PC-3 (cell line): Measurements from ENCODE around the gene LIMS1. TPM values are rescaled to one million over a fixed set of nuclear protein-coding genes. Genes with fewer than 3 reads are reported as not detected.

Experiments
- ATAC-seq: fragments of 200-7000 bp; cut with Tn5 transposase; 2 replicates; pipeline ENCODE4 v1.9.1; 2020; ENCODE audit warnings: mild to moderate bottlenecking, moderate library complexity
- BruUV-seq: library from RNA; stranded (reverse); fragments of 400-500 nt; replicated peaks from 2 replicates; lab custom pipeline; 2021; lab: Mats Ljungman, UMichigan
- CTCF ChIA-PET: fragments of 300-600 bp; sonication (Branson Sonifier 250); formaldehyde crosslinking; loops from one replicate; lab custom pipeline; 2022; ENCODE audit warnings: antibody characterized with exemption; lab: Charles Lee
- POLR2A ChIA-PET: fragments of 300-600 bp; sonication (Branson Sonifier 250); formaldehyde crosslinking; loops from one replicate; lab custom pipeline; 2022; ENCODE audit warnings: antibody characterized with exemption; ENCODE audit not compliant: unreplicated experiment; lab: Charles Lee
- DNase-seq: peaks from one replicate; pipeline ENCODE4 v3.0.0-alpha.2; 2015
- H2AFZ ChIP-seq: fragments of 300-600 bp; sonication (generic); 2 replicates; pipeline ENCODE4 v1.6.0; 2016; ENCODE audit warnings: antibody characterized with exemption, low read length
- H3F3A ChIP-seq: fragments of 300-600 bp; sonication (generic); one replicate; pipeline ENCODE4 v1.6.0; 2017; ENCODE audit warnings: antibody characterized with exemption, low read length, control low read depth, mild to moderate bottlenecking; ENCODE audit not compliant: unreplicated experiment
- H3K27ac ChIP-seq: fragments of 300-600 bp; sonication (generic); 2 replicates; pipeline ENCODE4 v1.5.1; 2016; ENCODE audit warnings: mild to moderate bottlenecking, low read length
- H3K27me3 ChIP-seq: fragments of 300-600 bp; sonication (generic); 2 replicates; pipeline ENCODE4 v1.6.1; 2016; ENCODE audit warnings: low read length, mixed read lengths
- H3K36me3 ChIP-seq: fragments of 300-600 bp; sonication (generic); 2 replicates; pipeline ENCODE4 v1.6.1; 2016; ENCODE audit warnings: low read depth, mixed run types, low read length, mixed read lengths
- H3K4me1 ChIP-seq: fragments of 300-600 bp; sonication (generic); 2 replicates; pipeline ENCODE4 v1.5.1; 2016; ENCODE audit warnings: low read length; ENCODE audit not compliant: insufficient read depth
- H3K4me2 ChIP-seq: fragments of 300-600 bp; sonication (generic); 2 replicates; pipeline ENCODE4 v1.6.0; 2016; ENCODE audit warnings: low read length
- H3K4me3 ChIP-seq: fragments of 300-600 bp; sonication (generic); 2 replicates; pipeline ENCODE4 v1.5.1; 2016; ENCODE audit warnings: mild to moderate bottlenecking, low read length, mixed read lengths
- H3K79me2 ChIP-seq: fragments of 300-600 bp; sonication (generic); 2 replicates; pipeline ENCODE4 v1.6.1; 2017; ENCODE audit warnings: low read length, mixed read lengths
- H3K9ac ChIP-seq: fragments of 300-600 bp; sonication (generic); 2 replicates; pipeline ENCODE4 v1.6.0; 2016; ENCODE audit warnings: mild to moderate bottlenecking, low read length
- H3K9me2 ChIP-seq: fragments of 300-600 bp; sonication (generic); replicated peaks from 2 replicates; pipeline ENCODE4 v1.6.1; 2016; ENCODE audit warnings: mixed run types, low read length, mixed read lengths
- H3K9me3 ChIP-seq: fragments of 300-600 bp; sonication (generic); 2 replicates; pipeline ENCODE4 v1.6.1; 2016; ENCODE audit warnings: low read length, mixed read lengths
- H4K20me1 ChIP-seq: fragments of 300-600 bp; sonication (generic); 2 replicates; pipeline ENCODE4 v1.6.1; 2016; ENCODE audit warnings: low read length, mixed read lengths
- EZH2 ChIP-seq: fragments of 300-600 bp; sonication (generic); IDR thresholded peaks from one replicate; pipeline ENCODE4 v1.6.1; 2017; ENCODE audit warnings: antibody characterized with exemption, mild to moderate bottlenecking, low read length; ENCODE audit not compliant: unreplicated experiment
- EZH2phosphoT487 ChIP-seq: fragments of 300-600 bp; sonication (generic); IDR thresholded peaks from 2 replicates; pipeline ENCODE4 v1.6.1; 2018; ENCODE audit warnings: mild to moderate bottlenecking, antibody characterized with exemption, low read length, borderline replicate concordance
- intact Hi-C: fragments of 100-400 bp; cut with micrococcal nuclease; formaldehyde crosslinking; loops from 2 replicates; pipeline ENCODE4 v1.9.0; 2023
- total RNA-seq: library from RNA; depleted of rRNA; stranded (reverse); fragments of >200 nt; gene quantifications from 2 replicates; pipeline ENCODE4 v1.2.3, GENCODE V29; 2014
- TF ChIP-seq, protein P1 (sequence below): fragments of 300-600 bp; sonication (generic); conservative IDR thresholded peaks from 2 replicates; pipeline ENCODE4 v1.5.1; 2017; ENCODE audit warnings: antibody characterized with exemption, low read depth, mild to moderate bottlenecking, low read length

LIMS1 gene
- total RNA-seq, 1 experiment from 2014 or later, result 58.9 TPM

DNA sequence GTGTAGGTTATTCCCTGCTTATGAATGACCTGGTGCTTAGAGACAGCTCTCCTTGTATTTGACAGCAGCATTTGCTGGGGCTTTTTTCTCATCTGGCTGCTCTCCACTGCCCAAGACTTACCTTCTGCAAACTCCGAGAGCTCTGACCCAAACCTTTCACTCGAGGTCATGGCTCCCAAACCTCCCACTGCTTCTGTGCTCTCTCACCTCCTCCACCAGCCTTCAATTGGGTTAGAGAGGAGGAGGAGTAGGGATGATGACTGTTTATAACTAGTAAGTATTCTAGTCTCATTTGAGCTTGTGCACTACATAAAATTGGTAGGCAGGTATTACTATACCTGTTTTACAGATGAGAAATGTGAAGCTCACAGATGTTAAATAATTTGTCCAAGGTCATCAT lies 40.1 kb downstream of the LIMS1 start:
- Histone ChIP-seq H2AFZ (no peak overlapping the region), H3K27me3 (no peaks in the 10 kb centered on the region), H3K9me2 (no peaks in the 10 kb centered on the region), H3K4me3 (no peak overlapping the region), H3K27ac (no peak overlapping the region), H3K79me2 (peaks cover 76% of the 10 kb centered on the region), H3K4me2 (no peak overlapping the region), H3K4me1 (peaks cover 62% of the 10 kb centered on the region), H3K9ac (no peak overlapping the region), H3K9me3 (no peaks in the 10 kb centered on the region), H3F3A (no peaks in the 10 kb centered on the region), H4K20me1 (peaks cover 5% of the 10 kb centered on the region; the same call in 1 of the 2 replicates), H3K36me3 (no peaks in the 10 kb centered on the region)
- DNase-seq (no peak), ATAC-seq (no peak)
- BruUV-seq, result no TSS peak
- POLR2A ChIA-PET, result no interaction called here
- TF ChIP-seq, protein P1, sequence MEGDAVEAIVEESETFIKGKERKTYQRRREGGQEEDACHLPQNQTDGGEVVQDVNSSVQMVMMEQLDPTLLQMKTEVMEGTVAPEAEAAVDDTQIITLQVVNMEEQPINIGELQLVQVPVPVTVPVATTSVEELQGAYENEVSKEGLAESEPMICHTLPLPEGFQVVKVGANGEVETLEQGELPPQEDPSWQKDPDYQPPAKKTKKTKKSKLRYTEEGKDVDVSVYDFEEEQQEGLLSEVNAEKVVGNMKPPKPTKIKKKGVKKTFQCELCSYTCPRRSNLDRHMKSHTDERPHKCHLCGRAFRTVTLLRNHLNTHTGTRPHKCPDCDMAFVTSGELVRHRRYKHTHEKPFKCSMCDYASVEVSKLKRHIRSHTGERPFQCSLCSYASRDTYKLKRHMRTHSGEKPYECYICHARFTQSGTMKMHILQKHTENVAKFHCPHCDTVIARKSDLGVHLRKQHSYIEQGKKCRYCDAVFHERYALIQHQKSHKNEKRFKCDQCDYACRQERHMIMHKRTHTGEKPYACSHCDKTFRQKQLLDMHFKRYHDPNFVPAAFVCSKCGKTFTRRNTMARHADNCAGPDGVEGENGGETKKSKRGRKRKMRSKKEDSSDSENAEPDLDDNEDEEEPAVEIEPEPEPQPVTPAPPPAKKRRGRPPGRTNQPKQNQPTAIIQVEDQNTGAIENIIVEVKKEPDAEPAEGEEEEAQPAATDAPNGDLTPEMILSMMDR, result no peak
- TF ChIP-seq EZH2phosphoT487 (no peak), EZH2 (no peak)
- CTCF ChIA-PET, result no interaction called here
- intact Hi-C loops, result no loop called here

DNA sequence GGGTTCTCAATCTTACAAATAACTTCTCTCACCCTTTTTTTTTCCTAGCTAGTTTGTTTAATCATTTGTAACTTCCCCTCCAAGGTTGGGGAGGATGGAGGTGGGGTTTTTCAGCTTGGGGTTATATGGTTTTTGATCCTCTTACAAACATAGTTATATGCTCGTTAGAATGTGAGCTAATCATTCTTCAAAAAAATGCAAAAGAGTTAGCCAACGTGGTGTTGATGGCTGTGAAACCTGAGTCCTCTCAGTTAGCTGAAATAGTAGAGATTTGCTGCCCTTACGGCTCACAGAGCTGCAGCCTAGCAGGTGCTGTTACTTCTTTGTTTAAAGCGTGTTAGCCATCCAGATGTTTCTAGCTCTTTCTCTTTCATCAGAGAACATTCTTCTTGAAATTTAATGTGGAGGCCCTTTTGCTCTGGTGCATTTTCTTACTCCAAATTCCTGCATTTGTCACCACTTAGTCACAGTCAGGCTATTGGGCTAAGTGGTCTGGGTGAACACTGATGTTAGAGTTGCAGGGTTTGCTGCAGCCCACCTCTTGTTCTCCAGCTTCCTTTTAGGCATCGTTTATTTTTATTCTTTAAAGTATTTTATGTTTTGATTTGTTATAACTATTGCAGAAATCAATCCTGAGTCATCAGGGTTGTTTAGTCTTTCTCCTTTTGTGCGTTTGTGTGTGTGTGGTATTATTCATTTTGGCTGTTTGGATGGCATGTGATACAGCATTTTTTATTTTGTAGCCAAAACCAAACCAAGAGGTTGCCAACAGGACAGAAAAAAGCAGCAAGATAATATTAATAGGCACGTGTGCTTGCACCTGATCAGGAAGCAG lies 41.1 kb downstream of the LIMS1 start:
- no peaks in the 10 kb centered on the region for H3K27me3 ChIP-seq
- H3K79me2 ChIP-seq, result peaks cover 79% of the 10 kb centered on the region
- intact Hi-C loops, result no loop called here
- peaks cover 58% of the 10 kb centered on the region for H3K4me1 ChIP-seq
- no peak overlapping the region for H3K4me3 ChIP-seq
- POLR2A ChIA-PET, result no interaction called here
- no peaks in the 10 kb centered on the region for H3F3A ChIP-seq
- ATAC-seq (no peak), DNase-seq (peak; percentile 58)
- H3K9me3 ChIP-seq, result no peaks in the 10 kb centered on the region
- TF ChIP-seq EZH2phosphoT487, result no peak
- TF ChIP-seq, protein P1, result no peak
- TF ChIP-seq EZH2, result no peak
- peak overlapping the region; percentile 6 for H3K4me2 ChIP-seq
- H4K20me1 ChIP-seq, result peaks cover 5% of the 10 kb centered on the region; the same call in 1 of the 2 replicates
- H3K36me3 ChIP-seq, result no peaks in the 10 kb centered on the region
- H3K9me2 ChIP-seq, result no peaks in the 10 kb centered on the region
- no peak overlapping the region for H2AFZ ChIP-seq
- BruUV-seq, result no TSS peak
- no peak overlapping the region for H3K27ac ChIP-seq
- CTCF ChIA-PET, result interaction anchor here (0.5 kb wide), 1 partner anchor 86 kb away, joined by 3 read pairs; no protein-coding TSS in a partner anchor
- H3K9ac ChIP-seq, result no peak overlapping the region

DNA sequence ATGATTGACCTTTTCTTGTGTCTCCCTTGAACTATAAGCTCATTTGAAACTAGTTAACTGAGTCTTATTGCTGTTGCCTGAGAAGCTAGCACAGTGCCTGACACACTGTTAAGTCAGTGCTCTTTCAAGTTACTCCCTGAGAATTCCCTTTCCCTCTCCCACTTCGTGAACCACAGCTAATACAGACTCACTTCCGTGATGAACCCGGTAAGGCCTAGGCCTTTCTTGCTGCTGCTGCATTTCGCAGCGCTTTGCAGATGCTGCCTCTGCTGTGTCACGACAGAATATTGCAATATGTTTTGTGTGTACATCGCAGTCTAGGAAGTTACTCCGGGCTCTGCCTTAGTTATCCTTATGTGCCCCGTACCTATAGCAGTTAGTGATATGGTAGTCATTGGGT lies 42.8 kb downstream of the LIMS1 start:
- intact Hi-C loops, result no loop called here
- Histone ChIP-seq H3F3A (no peaks in the 10 kb centered on the region), H3K36me3 (no peaks in the 10 kb centered on the region), H3K9ac (no peak overlapping the region), H3K4me1 (peaks cover 45% of the 10 kb centered on the region), H4K20me1 (no peaks in the 10 kb centered on the region), H2AFZ (no peak overlapping the region), H3K4me2 (no peak overlapping the region), H3K4me3 (no peak overlapping the region), H3K9me2 (no peaks in the 10 kb centered on the region), H3K9me3 (no peaks in the 10 kb centered on the region), H3K27me3 (no peaks in the 10 kb centered on the region), H3K79me2 (peaks cover 84% of the 10 kb centered on the region), H3K27ac (no peak overlapping the region)
- ATAC-seq, result peak; percentile 31
- ChIA-PET POLR2A (interaction anchor here (0.7 kb wide), 1 partner anchor 37 kb away, joined by 3 read pairs; no protein-coding TSS in a partner anchor), CTCF (no interaction called here)
- no TSS peak for BruUV-seq
- DNase-seq, result no peak
- TF ChIP-seq, protein P1, result no peak
- TF ChIP-seq EZH2 (no peak), EZH2phosphoT487 (no peak)
